Myocyte (in vitro differentiated cells): Measurements from ENCODE around the gene SNX20. TPM values are rescaled to one million over a fixed set of nuclear protein-coding genes. Genes with fewer than 3 reads are reported as not detected.

ENCODE experiments used
- DNase-seq: peaks from one replicate; pipeline ENCODE4 v3.0.0-alpha.2; 2012; ENCODE audit warnings: low read depth
- total RNA-seq: library from RNA; depleted of rRNA; stranded (reverse); fragments of >200 nt; gene quantifications from 2 replicates; pipeline ENCODE4 v1.2.3, GENCODE V29; 2014

The SNX20 gene
- total RNA-seq, 1 donor from 2014 or later, result 1.1 TPM

- no peak for DNase-seq
These were observed 16.8 kb downstream of the SNX20 start for GRCh38 chr16:50664270-50664669.

- DNase-seq, result no peak
These were observed 18.7 kb downstream of the SNX20 start for GRCh38 chr16:50662306-50662940.

- no peak for DNase-seq
These were observed 21.3 kb downstream of the SNX20 start for GRCh38 chr16:50659806-50660205.

- no peak for DNase-seq
These were observed 23.9 kb downstream of the SNX20 start for GRCh38 chr16:50657241-50657640.

GRCh38 chr16:50655558-50656055 is 25.5 kb downstream of the SNX20 start:
- DNase-seq, result no peak

- DNase-seq, result peak; percentile 24
These were observed 27.2 kb downstream of the SNX20 start for GRCh38 chr16:50653633-50654519.

GRCh38 chr16:50652836-50653425 is 28.2 kb downstream of the SNX20 start:
- no peak for DNase-seq

GRCh38 chr16:50651835-50652438 is 29.2 kb downstream of the SNX20 start:
- DNase-seq, result no peak

- no peak for DNase-seq
These were observed 34.8 kb downstream of the SNX20 start for GRCh38 chr16:50646345-50646744.

GRCh38 chr16:50645563-50646220 is 35.4 kb downstream of the SNX20 start:
- no peak for DNase-seq

GRCh38 chr16:50644729-50645128 is 36.4 kb downstream of the SNX20 start:
- DNase-seq, result peak; percentile 35

- no peak for DNase-seq
These were observed 36.9 kb downstream of the SNX20 start for GRCh38 chr16:50644245-50644644.

GRCh38 chr16:50643192-50643591 is 37.9 kb downstream of the SNX20 start:
- no peak for DNase-seq

- no peak for DNase-seq
These were observed 38.8 kb downstream of the SNX20 start for GRCh38 chr16:50642349-50642748.

- DNase-seq, result no peak
These were observed 39.3 kb downstream of the SNX20 start for GRCh38 chr16:50641818-50642187.

GRCh38 chr16:50640919-50641817 is 39.9 kb downstream of the SNX20 start:
- no peak for DNase-seq

GRCh38 chr16:50640391-50640790 is 40.7 kb downstream of the SNX20 start:
- no peak for DNase-seq

GRCh38 chr16:50638816-50639670 is 42.1 kb downstream of the SNX20 start:
- DNase-seq, result no peak
